MM.1S (cell line): ENCODE measurements around the gene HOXD1.

Experiments
- DNase-seq: peaks from one replicate; pipeline ENCODE4 v3.0.0-alpha.2; 2015
- H2AFZ ChIP-seq: fragments of 300-600 bp; sonication (generic); 2 replicates; pipeline ENCODE4 v1.6.0; 2016; ENCODE audit warnings: antibody characterized with exemption, low read length
- H3F3A ChIP-seq: fragments of 300-600 bp; sonication (generic); 2 replicates; pipeline ENCODE4 v1.6.1; 2016; ENCODE audit warnings: mild to moderate bottlenecking, antibody characterized with exemption, low read length, moderate library complexity, mixed read lengths; ENCODE audit not compliant: insufficient read depth
- H3K27ac ChIP-seq: fragments of 300-600 bp; sonication (generic); 2 replicates; pipeline ENCODE4 v1.5.1; 2016; ENCODE audit warnings: mild to moderate bottlenecking, low read length
- H3K27me3 ChIP-seq: fragments of 300-600 bp; sonication (generic); replicated peaks from 2 replicates; pipeline ENCODE4 v1.6.0; 2016; ENCODE audit warnings: low read length; ENCODE audit not compliant: insufficient read depth
- H3K36me3 ChIP-seq: fragments of 300-600 bp; sonication (generic); replicated peaks from 2 replicates; pipeline ENCODE4 v1.6.1; 2016; ENCODE audit warnings: mild to moderate bottlenecking, low read length, mixed read lengths; ENCODE audit not compliant: insufficient read depth
- H3K4me1 ChIP-seq: fragments of 300-600 bp; sonication (generic); 2 replicates; pipeline ENCODE4 v1.6.1; 2016; ENCODE audit warnings: low read length, mixed read lengths
- H3K4me2 ChIP-seq: fragments of 300-600 bp; sonication (generic); 2 replicates; pipeline ENCODE4 v1.6.0; 2016; ENCODE audit warnings: low read depth, low read length
- H3K4me3 ChIP-seq: fragments of 300-600 bp; sonication (generic); 2 replicates; pipeline ENCODE4 v1.5.1; 2016; ENCODE audit warnings: low read length, mixed read lengths
- H3K79me2 ChIP-seq: fragments of 300-600 bp; sonication (generic); 2 replicates; pipeline ENCODE4 v1.6.1; 2016; ENCODE audit warnings: mixed run types, low read length, mixed read lengths
- H3K9ac ChIP-seq: fragments of 300-600 bp; sonication (generic); 2 replicates; pipeline ENCODE4 v1.6.1; 2016; ENCODE audit warnings: low read length, mixed read lengths
- H3K9me2 ChIP-seq: fragments of 300-600 bp; sonication (generic); replicated peaks from 2 replicates; pipeline ENCODE4 v1.6.1; 2016; ENCODE audit warnings: mild to moderate bottlenecking, low read length, mixed read lengths; ENCODE audit not compliant: insufficient read depth
- H3K9me3 ChIP-seq: fragments of 300-600 bp; sonication (generic); replicated peaks from 2 replicates; pipeline ENCODE4 v1.6.1; 2016; ENCODE audit warnings: mild to moderate bottlenecking, low read length, mixed read lengths; ENCODE audit not compliant: insufficient read depth
- H4K20me1 ChIP-seq: fragments of 300-600 bp; sonication (generic); 2 replicates; pipeline ENCODE4 v1.6.1; 2016; ENCODE audit warnings: mild to moderate bottlenecking, low read length, moderate library complexity, mixed read lengths; ENCODE audit not compliant: insufficient read depth
- CTCF ChIP-seq: fragments of 300-600 bp; sonication (generic); IDR thresholded peaks from 2 replicates; pipeline ENCODE4 v1.5.1; 2016; ENCODE audit warnings: antibody characterized with exemption, low read length, mixed read lengths
- EZH2 ChIP-seq: fragments of 300-600 bp; sonication (generic); optimal IDR thresholded peaks from 2 replicates; pipeline ENCODE3; 2017; ENCODE audit warnings: low read depth, mild to moderate bottlenecking, antibody characterized with exemption, low read length, mixed read lengths
- EZH2phosphoT487 ChIP-seq: fragments of 300-600 bp; sonication (generic); IDR thresholded peaks from 2 replicates; pipeline ENCODE4 v1.6.1; 2018; ENCODE audit warnings: antibody characterized with exemption, low read length

HOXD1 gene

GRCh38 chr2:176167398-176167797, 21.1 kb upstream of the HOXD1 start:
- H3K27me3 ChIP-seq = 0 out of 2 replicates have a peak, but pooled peaks cover 3% of the 10 kb centered on the region
- no peak for TF ChIP-seq EZH2phosphoT487
- no peak for TF ChIP-seq CTCF
- TF ChIP-seq EZH2 = no peak

DNA sequence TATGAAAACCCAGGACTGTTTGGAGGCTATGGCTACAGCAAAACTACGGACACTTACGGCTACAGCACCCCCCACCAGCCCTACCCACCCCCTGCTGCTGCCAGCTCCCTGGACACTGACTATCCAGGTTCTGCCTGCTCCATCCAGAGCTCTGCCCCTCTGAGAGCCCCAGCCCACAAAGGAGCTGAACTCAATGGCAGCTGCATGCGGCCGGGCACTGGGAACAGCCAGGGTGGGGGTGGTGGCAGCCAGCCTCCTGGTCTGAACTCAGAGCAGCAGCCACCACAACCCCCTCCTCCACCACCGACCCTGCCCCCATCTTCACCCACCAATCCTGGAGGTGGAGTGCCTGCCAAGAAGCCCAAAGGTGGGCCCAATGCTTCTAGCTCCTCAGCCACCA, 19.3 kb upstream of the HOXD1 start:
- no peaks in the 10 kb centered on the region for H3K9me3 ChIP-seq
- no peak overlapping the region for H3K9ac ChIP-seq
- no peak overlapping the region for H3K4me3 ChIP-seq
- H3K4me1 ChIP-seq = no peaks in the 10 kb centered on the region
- no peaks in the 10 kb centered on the region for H3K36me3 ChIP-seq
- H4K20me1 ChIP-seq = no peaks in the 10 kb centered on the region
- H3K27ac ChIP-seq = no peak overlapping the region
- TF ChIP-seq EZH2phosphoT487 (no peak), EZH2 (no peak)
- no peak for DNase-seq
- H3K79me2 ChIP-seq = no peaks in the 10 kb centered on the region
- no peak overlapping the region for H2AFZ ChIP-seq
- no peaks in the 10 kb centered on the region for H3F3A ChIP-seq
- H3K27me3 ChIP-seq = no peaks in the 10 kb centered on the region
- H3K4me2 ChIP-seq = no peak overlapping the region
- H3K9me2 ChIP-seq = no peaks in the 10 kb centered on the region

More at GRCh38 chr2:176167398-176167797, 21.1 kb upstream of the HOXD1 start:
- Histone ChIP-seq H3K27ac (no peak overlapping the region), H3K36me3 (no peaks in the 10 kb centered on the region), H3K4me3 (no peak overlapping the region), H2AFZ (no peak overlapping the region), H3K4me1 (no peaks in the 10 kb centered on the region), H3K4me2 (no peak overlapping the region), H3K9ac (no peak overlapping the region), H3K9me2 (no peaks in the 10 kb centered on the region), H3F3A (no peaks in the 10 kb centered on the region), H4K20me1 (no peaks in the 10 kb centered on the region), H3K9me3 (no peaks in the 10 kb centered on the region), H3K79me2 (no peaks in the 10 kb centered on the region)
- DNase-seq = no peak

DNA sequence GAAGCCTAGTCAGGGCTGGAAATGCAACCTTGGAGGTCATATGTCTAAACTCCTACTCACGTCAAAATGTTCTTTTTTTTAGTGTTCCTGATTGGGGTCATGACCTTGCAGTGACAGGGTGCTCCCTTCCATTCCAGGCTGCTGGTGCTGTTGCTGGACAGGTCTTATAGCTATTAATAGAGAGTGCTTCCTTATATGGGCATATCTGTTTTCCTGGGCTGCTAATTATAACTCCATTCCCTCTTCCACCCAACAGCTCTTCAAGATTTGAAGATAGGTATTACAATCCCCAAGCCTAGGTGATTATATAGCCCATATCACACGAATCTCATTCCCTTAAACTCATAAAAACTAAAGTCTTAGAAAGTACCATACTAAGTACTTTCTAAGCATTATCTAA, 18.8 kb upstream of the HOXD1 start:
- no peaks in the 10 kb centered on the region for H3K79me2 ChIP-seq
- no peaks in the 10 kb centered on the region for H4K20me1 ChIP-seq
- H3F3A ChIP-seq = no peaks in the 10 kb centered on the region
- H3K9me3 ChIP-seq = no peaks in the 10 kb centered on the region
- no peak for TF ChIP-seq EZH2phosphoT487
- no peak for TF ChIP-seq EZH2
- TF ChIP-seq CTCF = no peak
- no peak overlapping the region for H3K9ac ChIP-seq
- H3K27ac ChIP-seq = no peak overlapping the region
- no peak for DNase-seq
- H3K9me2 ChIP-seq = no peaks in the 10 kb centered on the region
- H2AFZ ChIP-seq = no peak overlapping the region
- no peaks in the 10 kb centered on the region for H3K27me3 ChIP-seq
- no peaks in the 10 kb centered on the region for H3K36me3 ChIP-seq
- H3K4me2 ChIP-seq = no peak overlapping the region
- H3K4me3 ChIP-seq = no peak overlapping the region
- H3K4me1 ChIP-seq = no peaks in the 10 kb centered on the region

DNA sequence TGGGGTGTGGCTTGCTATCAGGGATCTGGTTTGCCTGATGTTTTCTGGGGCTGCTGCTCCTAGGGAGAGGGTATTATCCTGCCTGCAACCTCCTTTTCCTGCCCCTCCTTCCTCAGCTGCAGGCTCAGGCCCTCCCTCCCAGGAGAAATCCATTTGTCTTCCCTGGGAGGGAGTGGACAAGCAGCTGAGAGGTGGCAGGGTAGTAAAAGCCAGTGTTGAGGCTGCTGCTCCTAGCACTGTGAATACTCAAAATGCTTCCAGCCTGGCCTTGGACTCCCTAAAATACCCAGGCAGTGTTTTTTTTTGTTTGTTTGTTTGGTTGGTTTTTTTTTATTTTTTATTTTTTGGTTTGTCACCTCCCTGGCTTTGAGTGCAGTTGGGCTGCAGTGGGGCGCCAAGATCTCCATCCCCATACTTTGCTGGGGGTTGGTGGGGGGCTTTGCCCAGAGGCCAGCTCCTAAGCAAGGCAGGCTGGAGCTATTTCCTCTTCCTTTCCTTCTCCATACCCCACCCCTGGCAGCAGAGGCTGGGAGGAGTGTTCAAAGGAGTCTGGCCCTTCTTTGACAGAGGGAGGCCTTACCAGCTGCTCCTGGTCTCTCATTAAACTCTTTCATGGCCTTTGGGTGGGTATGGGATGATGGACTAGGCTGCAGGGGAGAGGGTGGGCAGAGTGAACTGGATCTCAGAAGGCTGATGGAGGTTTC, 17.7 kb upstream of the HOXD1 start:
- Histone ChIP-seq H3K27ac (no peak overlapping the region), H3K36me3 (no peaks in the 10 kb centered on the region), H2AFZ (no peak overlapping the region), H3K4me1 (no peaks in the 10 kb centered on the region), H3K79me2 (no peaks in the 10 kb centered on the region), H3K9me3 (no peaks in the 10 kb centered on the region), H3K27me3 (no peaks in the 10 kb centered on the region), H4K20me1 (no peaks in the 10 kb centered on the region), H3K9ac (no peak overlapping the region), H3K4me3 (no peak overlapping the region), H3K4me2 (no peak overlapping the region), H3K9me2 (no peaks in the 10 kb centered on the region), H3F3A (no peaks in the 10 kb centered on the region)
- DNase-seq = no peak
- TF ChIP-seq CTCF (no peak), EZH2phosphoT487 (no peak), EZH2 (no peak)
